Activated CD8-positive, alpha-beta memory T cell treated with anti-CD3 and anti-CD28 coated beads, Interleukin-2, amount 50 U/mL, for 48 hours (primary cell): ENCODE measurements around the gene PIK3R5.

Experiments
- DNase-seq: peaks from one replicate; pipeline ENCODE4 v3.0.0-alpha.2; 2020

The PIK3R5 gene

DNA sequence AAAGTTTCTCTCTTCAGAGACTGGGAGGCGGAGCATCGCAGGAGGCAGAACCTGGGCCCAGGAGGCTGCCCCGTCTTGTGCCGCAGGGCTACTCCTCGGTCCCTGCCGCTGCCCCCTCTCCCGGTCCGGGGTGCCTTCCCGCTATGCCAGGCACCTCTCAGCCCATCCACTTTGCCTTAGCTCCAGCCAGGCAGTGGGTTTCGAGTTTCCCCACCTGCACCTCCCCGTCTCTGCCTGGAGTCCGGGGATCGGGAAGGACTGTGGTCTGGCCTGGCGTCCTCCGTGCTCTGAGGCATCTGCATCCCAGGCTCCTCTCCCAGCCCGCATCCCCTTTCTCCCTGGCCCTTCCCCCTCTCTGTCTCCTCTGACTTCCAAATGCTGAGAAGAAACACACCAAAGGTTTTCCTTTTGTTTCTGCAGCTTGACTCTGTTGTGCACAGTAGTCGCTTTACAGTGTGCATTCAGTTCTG, 71.3 kb downstream of the PIK3R5 start:
- peak; percentile 35 for DNase-seq

GRCh38 chr17:8893621-8894201, 71.8 kb downstream of the PIK3R5 start:
- no peak for DNase-seq

GRCh38 chr17:8893059-8893458, 72.4 kb downstream of the PIK3R5 start:
- DNase-seq, result no peak

GRCh38 chr17:8892338-8892690, 73.2 kb downstream of the PIK3R5 start:
- DNase-seq, result no peak

DNA sequence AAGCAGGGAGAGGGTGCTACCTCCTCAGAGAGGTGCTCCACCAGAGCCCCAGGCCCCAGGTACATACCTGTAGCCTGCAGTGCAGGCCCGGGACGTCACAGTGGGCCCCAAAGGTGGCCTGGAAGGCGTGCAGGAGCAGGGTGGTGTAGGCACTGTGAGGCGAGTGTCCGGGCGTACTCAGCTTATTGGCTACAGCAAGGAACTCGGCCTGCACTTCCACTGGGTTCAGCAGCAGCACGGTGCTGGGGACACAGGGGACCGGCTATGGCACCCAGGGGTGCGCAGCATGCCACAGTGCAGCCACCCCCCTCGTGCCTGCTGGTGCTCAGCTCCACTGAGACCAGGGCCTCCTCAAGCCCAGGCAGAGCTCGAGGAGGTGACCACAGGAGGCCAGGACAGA, 74.8 kb downstream of the PIK3R5 start:
- no peak for DNase-seq

GRCh38 chr17:8889458-8890210, 75.9 kb downstream of the PIK3R5 start:
- no peak for DNase-seq

DNA sequence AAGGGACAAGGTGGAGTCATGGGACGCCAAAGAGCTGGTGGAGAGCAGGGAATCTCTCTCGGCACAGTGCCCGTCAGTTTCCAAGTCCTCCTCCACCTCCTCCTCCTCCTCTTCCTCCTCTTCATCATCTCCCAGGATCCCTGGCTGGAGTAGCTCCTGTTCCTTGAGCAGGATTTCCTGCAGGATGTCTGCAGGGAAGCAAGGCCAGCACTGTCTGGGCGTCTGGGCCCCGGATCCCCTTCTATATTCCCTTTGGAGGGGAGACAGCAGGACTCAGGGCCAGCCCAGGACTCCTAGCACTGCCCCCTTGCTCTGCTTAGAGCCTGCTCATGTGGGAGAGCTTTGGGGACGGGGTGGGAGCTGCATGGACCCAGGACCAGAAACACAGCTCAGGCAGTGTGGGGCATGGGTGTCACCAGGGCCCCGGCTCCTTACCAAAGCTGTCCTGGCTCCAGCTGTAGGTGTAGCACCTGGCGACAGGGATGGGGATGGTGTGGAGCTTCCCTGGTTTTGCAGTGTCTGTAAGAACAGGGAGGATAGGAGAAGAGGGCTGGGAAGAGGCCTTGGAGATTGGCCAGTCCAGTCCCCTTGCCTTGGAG, 76.7 kb downstream of the PIK3R5 start:
- DNase-seq, result no peak

DNA sequence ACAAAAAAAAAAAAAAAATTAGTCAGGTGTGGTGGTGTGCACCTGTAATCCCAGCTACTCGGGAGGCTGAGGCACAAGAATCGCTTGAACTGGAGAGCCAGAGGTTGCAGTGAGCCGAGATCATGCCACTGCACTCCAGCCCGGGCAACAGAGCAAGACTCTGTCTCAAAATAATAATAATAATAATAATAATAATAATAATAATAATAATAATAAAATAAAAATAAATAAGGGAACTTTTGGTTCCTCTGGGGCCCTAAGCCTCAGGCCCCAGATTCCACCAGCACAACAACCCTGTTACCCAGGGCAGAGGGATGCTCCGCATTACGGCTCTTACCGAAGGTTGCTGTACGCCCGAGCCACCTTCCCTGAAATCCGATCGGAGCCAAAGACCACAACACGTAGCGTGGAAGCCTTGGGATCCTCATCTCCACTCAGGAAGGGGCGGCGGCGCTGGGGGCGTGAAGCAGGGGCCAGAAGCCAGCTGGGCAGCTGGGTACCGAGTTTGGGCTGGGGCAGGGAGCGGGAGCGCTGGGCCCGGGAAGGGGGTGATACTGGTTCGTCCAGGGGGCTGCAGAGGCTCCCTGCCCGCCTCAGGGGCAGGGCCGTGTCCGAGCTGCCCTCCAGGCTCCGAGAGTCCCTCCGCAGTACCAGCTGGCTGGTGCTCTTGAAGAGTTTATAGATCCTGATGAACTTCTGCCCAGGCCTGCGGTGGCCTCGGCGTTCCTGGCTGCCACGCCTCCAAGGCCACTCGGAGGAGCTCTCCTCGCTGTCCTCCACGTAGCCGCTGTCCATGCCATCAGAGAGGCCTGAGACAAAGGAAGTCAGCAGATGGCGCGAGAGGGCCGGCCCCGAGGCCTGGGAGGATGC, 77.4 kb downstream of the PIK3R5 start:
- no peak for DNase-seq

GRCh38 chr17:8887301-8887700, 78.2 kb downstream of the PIK3R5 start:
- no peak for DNase-seq

DNA sequence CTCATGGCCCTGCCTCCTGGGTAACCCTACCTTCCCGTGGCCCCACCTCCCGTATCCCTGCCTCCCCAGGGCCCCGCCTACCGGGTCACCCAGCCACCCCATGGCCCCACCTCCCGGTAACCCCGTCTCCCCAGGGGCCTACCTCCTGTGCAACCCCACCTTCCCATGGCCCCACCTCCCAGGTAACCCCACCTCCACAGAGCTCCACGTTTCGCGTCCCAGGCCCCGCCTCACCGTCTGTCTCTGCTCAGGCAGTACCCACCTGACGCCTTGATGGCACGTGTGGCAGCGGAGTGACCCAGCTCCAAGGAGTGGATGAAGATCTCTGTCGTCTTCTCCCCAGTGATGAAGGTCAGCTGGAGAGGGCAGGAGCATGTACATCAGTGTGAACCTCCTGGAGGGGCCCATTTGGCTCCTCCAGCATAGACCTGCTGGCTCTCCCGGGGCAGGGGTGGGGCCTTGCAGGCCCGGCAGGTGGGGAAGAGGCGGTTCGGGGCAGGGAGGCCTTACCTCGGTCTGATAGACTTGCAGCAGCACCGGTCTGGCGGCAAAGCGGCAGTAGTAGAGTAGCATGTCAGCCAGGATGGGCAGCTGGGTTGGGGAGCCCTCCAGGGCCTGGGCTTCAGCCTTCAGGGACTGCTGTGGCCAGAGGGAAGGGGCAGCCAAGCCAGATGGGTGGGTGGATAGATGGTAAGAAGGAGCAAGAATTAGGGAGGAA, 79.4 kb downstream of the PIK3R5 start:
- no peak for DNase-seq

GRCh38 chr17:8885163-8885966, 80.1 kb downstream of the PIK3R5 start:
- peak; percentile 87 for DNase-seq

GRCh38 chr17:8884336-8884990, 81.0 kb downstream of the PIK3R5 start:
- DNase-seq, result no peak

- DNase-seq, result no peak
Measured at GRCh38 chr17:8883353-8883752, 82.2 kb downstream of the PIK3R5 start.

DNA sequence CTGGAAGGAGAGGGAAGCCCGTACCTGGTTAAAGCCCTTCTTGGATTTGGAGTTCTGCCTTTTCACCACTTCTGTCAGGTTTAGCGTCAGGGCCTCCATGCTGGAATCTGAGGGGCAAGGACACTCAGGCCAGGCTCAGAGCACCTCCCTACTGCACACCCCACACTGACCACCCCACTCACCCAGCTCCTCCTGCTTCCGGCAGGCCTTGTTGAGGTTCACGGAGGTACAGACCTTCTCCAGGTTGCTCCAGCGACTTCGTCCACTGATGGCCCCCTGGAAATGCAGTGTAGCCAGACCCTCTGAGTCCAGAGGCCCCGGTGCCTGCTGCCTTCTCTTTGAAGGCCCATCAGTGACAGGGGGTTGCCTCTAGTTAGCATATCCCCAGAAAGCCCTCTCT, 83.9 kb downstream of the PIK3R5 start:
- DNase-seq, result no peak

DNA sequence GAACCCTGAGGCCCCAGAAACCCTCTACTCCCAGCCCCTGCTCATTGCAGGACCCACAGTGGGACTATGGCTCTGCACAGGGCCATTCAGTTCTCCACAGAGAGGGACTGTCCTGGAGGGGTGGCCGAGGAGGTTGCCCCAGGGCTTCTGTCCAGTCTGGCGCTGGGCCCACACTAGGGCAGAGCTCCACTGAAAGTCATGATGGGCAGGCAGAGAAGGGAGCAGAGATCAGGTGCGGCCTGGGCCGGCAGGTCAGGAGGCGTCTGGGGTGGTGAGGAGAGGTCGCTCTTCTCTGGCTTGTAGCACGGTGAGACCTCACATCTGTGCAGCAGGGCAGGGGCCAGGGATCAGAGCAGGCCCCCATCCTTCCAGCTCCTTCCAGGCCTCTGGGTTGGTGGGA, 85.0 kb downstream of the PIK3R5 start:
- DNase-seq, result no peak

DNA sequence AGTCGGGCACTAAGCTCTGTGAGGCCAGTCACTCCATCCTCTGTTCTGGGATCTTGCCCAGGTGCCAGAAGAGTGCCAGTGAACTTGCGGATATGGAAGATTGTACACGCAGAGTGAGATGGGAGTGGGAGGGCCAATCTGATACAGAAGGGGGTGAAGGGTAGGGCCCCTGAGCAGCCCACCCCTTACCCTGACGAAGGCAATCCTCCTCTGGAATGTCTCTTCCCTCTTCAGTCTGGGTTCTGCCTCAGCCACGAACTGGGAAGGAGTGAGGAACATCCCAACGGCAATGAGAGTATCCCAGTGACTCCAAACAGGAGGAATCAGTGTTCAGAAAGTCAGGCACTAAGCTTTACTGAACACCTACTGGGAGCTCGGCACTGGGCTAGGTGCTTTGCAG, 86.1 kb downstream of the PIK3R5 start:
- DNase-seq, result no peak

GRCh38 chr17:8877984-8878383, 87.5 kb downstream of the PIK3R5 start:
- no peak for DNase-seq

GRCh38 chr17:8875957-8876356, 89.5 kb downstream of the PIK3R5 start:
- DNase-seq, result no peak

DNA sequence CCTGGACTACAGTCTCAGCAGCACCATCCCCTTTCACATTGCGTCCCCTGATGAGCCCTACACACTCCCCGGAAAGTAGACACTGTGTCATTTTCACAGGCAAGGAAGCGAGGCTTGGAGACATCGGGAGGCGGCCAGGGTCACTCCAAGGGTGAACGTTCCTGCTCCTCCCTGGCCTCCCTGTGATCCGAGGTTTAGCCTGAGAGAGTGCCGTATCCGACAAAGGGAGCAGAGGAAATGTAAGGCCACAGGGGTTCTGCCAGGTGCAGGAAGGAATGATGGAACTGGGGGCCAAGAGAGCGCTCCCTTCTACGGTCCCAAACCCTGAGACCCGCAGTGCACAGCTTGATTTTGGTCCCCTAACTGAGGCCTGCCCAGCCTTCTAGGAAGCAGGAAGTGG, 90.1 kb downstream of the PIK3R5 start:
- DNase-seq, result no peak

- DNase-seq, result no peak
Measured at GRCh38 chr17:8873801-8874715, 91.4 kb downstream of the PIK3R5 start.
